HepG2 (cell line): Measurements from ENCODE around the gene PLPPR3. TPM values are rescaled to one million over a fixed set of nuclear protein-coding genes. Genes with fewer than 3 reads are reported as not detected.

Experiments used
- E2F2 ChIP-seq: sonication (generic); formaldehyde crosslinking; IDR thresholded peaks from 2 replicates; pipeline ENCODE4 v1.4.0; 2020; ENCODE audit warnings: missing genetic modification reagents, borderline replicate concordance
- ELF3 ChIP-seq: IDR thresholded peaks from 2 replicates; pipeline ENCODE4 v1.6.1; 2016; ENCODE audit warnings: missing genetic modification reagents, missing compliant biosample characterization
- ETS1 ChIP-seq: sonication (generic); formaldehyde crosslinking; IDR thresholded peaks from 2 replicates; pipeline ENCODE4 v1.4.0; 2020; ENCODE audit warnings: missing genetic modification reagents
- FOXO4 ChIP-seq: sonication (generic); formaldehyde crosslinking; conservative IDR thresholded peaks from 2 replicates; pipeline ENCODE4 v1.8.1; 2023; ENCODE audit warnings: missing genetic modification reagents
- HMGXB3 ChIP-seq: sonication (generic); formaldehyde crosslinking; IDR thresholded peaks from 2 replicates; pipeline ENCODE4 v1.4.0; 2020; ENCODE audit warnings: missing genetic modification reagents, borderline replicate concordance
- HOXA3 ChIP-seq: sonication (generic); formaldehyde crosslinking; IDR thresholded peaks from 2 replicates; pipeline ENCODE4 v1.5.0; 2020; ENCODE audit warnings: missing genetic modification reagents
- MLXIP ChIP-seq: sonication (generic); formaldehyde crosslinking; IDR thresholded peaks from 2 replicates; pipeline ENCODE4 v1.9.0; 2021; ENCODE audit warnings: missing genetic modification reagents, borderline replicate concordance
- PCBP1 ChIP-seq: fragments of 200-400 bp; formaldehyde crosslinking; IDR thresholded peaks from 2 replicates; pipeline ENCODE4 v1.6.1; 2017; ENCODE audit warnings: mild to moderate bottlenecking, low read depth, low read length, borderline replicate concordance
- POLR2A ChIP-seq, 2 experiments: IDR thresholded peaks; 2 replicates each; pipeline ENCODE4 v1.6.1; 2011; ENCODE audit warnings: low read depth in 2 of 2, low read length in 2 of 2, mild to moderate bottlenecking in 1 of 2, moderate library complexity in 1 of 2; ENCODE audit not compliant: insufficient read depth in 1 of 2
- RXRA ChIP-seq: sonication (generic); formaldehyde crosslinking; IDR thresholded peaks from 2 replicates; pipeline ENCODE4 v1.5.1; 2020; ENCODE audit warnings: missing genetic modification reagents
- ZNF12 ChIP-seq: sonication (generic); formaldehyde crosslinking; IDR thresholded peaks from 2 replicates; pipeline ENCODE4 v1.5.0; 2020; ENCODE audit warnings: missing genetic modification reagents
- ZNF629 ChIP-seq: sonication (generic); formaldehyde crosslinking; conservative IDR thresholded peaks from 2 replicates; pipeline ENCODE4 v1.5.0; 2020; ENCODE audit warnings: missing genetic modification reagents
- polyA plus RNA-seq, 8 experiments: library from polyadenylated mRNA; depleted of rRNA in 3 of 8; stranded (reverse) in 7 of 8; unstranded in 1 of 8; fragments of >200 nt; fragmentation: Illumina TruSeq in 4 of 8; extraction: Trizol in 4 of 8; gene quantifications; 2 replicates each; pipeline versions ENCODE4 v1.2.1 to v1.2.3, GENCODE V29; 2011 to 2016; ENCODE audit warnings: low read depth in 4 of 8, missing spikeins in 1 of 8, mixed read lengths in 1 of 8; ENCODE audit not compliant: insufficient read depth in 1 of 8
- total RNA-seq, 5 experiments: library from RNA; depleted of rRNA; stranded (reverse); fragments of >200 nt; fragmentation: Illumina TruSeq; extraction: Trizol; gene quantifications; 2 replicates each; pipeline ENCODE4 v1.2.3, GENCODE V29; 2016; ENCODE audit warnings: low read depth in 1 of 5

Gene PLPPR3
- total and polyA plus RNA-seq, 2 of the 13 experiments (the other 11 are each of a cell fraction or from before 2014, with no cell fraction given) = 0.07 to 0.16 TPM

- TF ChIP-seq PCBP1 (0 out of 2 replicates have a peak, but pooled peaks have one; percentile 52), POLR2A (IDR thresholded peaks at IDR 0.05; ENCODE audit: insufficient read depth in 1 of 2, low read depth in 2 of 2, low read length in 2 of 2) (peak; percentile 48 to 59; a peak in 3 of 4 replicates), ZNF12 (CRISPR knock-in tag) (no peak), ZNF629 (CRISPR knock-in tag) (0 out of 2 replicates have a peak, but pooled peaks have one; percentile 6), ELF3 (CRISPR knock-in tag) (no peak), HMGXB3 (no peak), RXRA (peak; percentile 27; the same call in 1 of the 2 replicates), MLXIP (peak; percentile 57; the same call in 1 of the 2 replicates), E2F2 (0 out of 2 replicates have a peak, but pooled peaks have one; percentile 48), HOXA3 (0 out of 2 replicates have a peak, but pooled peaks have one; percentile 30), FOXO4 (CRISPR knock-in tag) (0 out of 2 replicates have a peak, but pooled peaks have one; percentile 59), ETS1 (0 out of 2 replicates have a peak, but pooled peaks have one; percentile 68)
Measured at GRCh38 chr19:798415-799075, 23.2 kb downstream of the PLPPR3 start (continued).
